Peyer's patch (tissue), 4 donors: Measurements from ENCODE around the gene FARS2.
"Not testable (repeated sequence)": the region's sequence is repeated elsewhere in the genome, so short reads cannot be mapped to it uniquely, and the experiment has no call there.

Source experiments
- POLR2A ChIP-seq, 2 donors: fragments of 450-650 bp; IDR thresholded peaks; one replicate each; pipeline ENCODE4 v1.5.1; 2017; ENCODE audit warnings: antibody characterized with exemption in 2 of 2, mild to moderate bottlenecking in 2 of 2, moderate library complexity in 2 of 2
- TF ChIP-seq, protein P1 (sequence below), 6 experiments: fragments of 450-650 bp in 4 of 6; fragments of 200-600 bp in 2 of 6; sonication (generic) in 1 of 6; IDR thresholded peaks; one replicate each; pipeline ENCODE4 v1.5.1; 2017 to 2019; ENCODE audit warnings: antibody characterized with exemption in 6 of 6, mild to moderate bottlenecking in 3 of 6, moderate library complexity in 1 of 6

DNA sequence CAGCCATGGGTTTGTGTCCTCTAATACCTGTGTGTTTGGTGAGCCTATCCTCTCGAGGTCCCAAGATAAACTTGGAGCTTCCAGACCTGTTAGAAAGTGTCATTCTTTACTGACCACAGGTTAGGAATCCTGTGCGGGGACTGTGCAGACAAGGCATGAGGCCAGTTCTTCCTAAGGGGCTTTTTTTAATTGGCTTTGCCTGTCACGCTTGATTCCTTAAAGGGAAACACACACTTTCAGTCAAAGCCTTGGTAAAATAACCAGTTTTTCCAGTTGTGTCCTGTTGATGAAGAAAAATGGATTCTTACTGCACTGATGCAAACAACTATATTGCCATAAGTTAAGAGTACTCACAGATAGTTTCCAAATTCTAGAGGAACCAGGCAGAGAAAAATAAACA is 303.4 kb downstream of the FARS2 start:
- TF ChIP-seq, protein P1, sequence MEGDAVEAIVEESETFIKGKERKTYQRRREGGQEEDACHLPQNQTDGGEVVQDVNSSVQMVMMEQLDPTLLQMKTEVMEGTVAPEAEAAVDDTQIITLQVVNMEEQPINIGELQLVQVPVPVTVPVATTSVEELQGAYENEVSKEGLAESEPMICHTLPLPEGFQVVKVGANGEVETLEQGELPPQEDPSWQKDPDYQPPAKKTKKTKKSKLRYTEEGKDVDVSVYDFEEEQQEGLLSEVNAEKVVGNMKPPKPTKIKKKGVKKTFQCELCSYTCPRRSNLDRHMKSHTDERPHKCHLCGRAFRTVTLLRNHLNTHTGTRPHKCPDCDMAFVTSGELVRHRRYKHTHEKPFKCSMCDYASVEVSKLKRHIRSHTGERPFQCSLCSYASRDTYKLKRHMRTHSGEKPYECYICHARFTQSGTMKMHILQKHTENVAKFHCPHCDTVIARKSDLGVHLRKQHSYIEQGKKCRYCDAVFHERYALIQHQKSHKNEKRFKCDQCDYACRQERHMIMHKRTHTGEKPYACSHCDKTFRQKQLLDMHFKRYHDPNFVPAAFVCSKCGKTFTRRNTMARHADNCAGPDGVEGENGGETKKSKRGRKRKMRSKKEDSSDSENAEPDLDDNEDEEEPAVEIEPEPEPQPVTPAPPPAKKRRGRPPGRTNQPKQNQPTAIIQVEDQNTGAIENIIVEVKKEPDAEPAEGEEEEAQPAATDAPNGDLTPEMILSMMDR (IDR thresholded peaks at IDR 0.05): not testable (repeated sequence)
- TF ChIP-seq POLR2A (IDR thresholded peaks at IDR 0.05): not testable (repeated sequence)
